ENCODE results near the gene HIC2.
"Not testable (repeated sequence)": the region's sequence is repeated elsewhere in the genome, so short reads cannot be mapped to it uniquely, and the experiment has no call there.

DNA sequence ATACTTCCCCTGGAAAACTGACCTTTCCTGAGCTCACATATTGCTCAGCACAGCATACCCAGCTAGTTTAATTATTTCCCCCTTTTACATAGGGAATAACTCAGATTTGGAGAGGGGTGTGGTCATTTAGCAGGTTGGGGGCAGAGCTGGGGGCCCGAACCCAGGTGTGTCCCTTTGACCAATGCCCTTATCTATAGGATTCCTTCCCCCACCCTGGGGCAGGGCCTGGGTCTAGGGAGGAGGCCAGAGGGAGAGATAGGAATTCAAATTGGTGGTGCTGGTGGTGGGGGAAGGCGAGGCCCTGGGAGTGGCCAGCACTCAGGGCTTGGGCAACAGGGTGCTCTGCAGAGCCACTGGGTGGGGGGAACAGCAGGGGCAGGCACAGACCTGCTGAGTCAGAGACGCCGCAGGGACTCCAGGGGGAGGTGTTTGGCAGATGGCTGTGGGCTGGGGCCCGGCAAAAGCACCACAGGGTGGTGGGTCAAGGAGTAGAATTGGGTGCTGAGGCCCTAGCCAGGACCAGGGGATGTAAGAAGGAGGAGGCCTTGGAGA lies 14.3 kb upstream of the HIC2 start:
- not testable (repeated sequence) for TF ChIP-seq SRSF1 (optimal IDR thresholded peaks at IDR 0.05; ENCODE audit: low read depth, low read length); RORA (CRISPR knock-in tag; IDR thresholded peaks at IDR 0.05); RELA (CRISPR knock-in tag; IDR thresholded peaks at IDR 0.05); GABPB1 (CRISPR knock-in tag; IDR thresholded peaks at IDR 0.05); EED (CRISPR knock-in tag; IDR thresholded peaks at IDR 0.05)
- TF ChIP-seq, protein P1, sequence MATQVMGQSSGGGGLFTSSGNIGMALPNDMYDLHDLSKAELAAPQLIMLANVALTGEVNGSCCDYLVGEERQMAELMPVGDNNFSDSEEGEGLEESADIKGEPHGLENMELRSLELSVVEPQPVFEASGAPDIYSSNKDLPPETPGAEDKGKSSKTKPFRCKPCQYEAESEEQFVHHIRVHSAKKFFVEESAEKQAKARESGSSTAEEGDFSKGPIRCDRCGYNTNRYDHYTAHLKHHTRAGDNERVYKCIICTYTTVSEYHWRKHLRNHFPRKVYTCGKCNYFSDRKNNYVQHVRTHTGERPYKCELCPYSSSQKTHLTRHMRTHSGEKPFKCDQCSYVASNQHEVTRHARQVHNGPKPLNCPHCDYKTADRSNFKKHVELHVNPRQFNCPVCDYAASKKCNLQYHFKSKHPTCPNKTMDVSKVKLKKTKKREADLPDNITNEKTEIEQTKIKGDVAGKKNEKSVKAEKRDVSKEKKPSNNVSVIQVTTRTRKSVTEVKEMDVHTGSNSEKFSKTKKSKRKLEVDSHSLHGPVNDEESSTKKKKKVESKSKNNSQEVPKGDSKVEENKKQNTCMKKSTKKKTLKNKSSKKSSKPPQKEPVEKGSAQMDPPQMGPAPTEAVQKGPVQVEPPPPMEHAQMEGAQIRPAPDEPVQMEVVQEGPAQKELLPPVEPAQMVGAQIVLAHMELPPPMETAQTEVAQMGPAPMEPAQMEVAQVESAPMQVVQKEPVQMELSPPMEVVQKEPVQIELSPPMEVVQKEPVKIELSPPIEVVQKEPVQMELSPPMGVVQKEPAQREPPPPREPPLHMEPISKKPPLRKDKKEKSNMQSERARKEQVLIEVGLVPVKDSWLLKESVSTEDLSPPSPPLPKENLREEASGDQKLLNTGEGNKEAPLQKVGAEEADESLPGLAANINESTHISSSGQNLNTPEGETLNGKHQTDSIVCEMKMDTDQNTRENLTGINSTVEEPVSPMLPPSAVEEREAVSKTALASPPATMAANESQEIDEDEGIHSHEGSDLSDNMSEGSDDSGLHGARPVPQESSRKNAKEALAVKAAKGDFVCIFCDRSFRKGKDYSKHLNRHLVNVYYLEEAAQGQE (IDR thresholded peaks at IDR 0.05; ENCODE audit: borderline replicate concordance in 1 of 2, low read depth in 1 of 2, low read length in 2 of 2), result not testable (repeated sequence)
- TF ChIP-seq, protein P2, sequence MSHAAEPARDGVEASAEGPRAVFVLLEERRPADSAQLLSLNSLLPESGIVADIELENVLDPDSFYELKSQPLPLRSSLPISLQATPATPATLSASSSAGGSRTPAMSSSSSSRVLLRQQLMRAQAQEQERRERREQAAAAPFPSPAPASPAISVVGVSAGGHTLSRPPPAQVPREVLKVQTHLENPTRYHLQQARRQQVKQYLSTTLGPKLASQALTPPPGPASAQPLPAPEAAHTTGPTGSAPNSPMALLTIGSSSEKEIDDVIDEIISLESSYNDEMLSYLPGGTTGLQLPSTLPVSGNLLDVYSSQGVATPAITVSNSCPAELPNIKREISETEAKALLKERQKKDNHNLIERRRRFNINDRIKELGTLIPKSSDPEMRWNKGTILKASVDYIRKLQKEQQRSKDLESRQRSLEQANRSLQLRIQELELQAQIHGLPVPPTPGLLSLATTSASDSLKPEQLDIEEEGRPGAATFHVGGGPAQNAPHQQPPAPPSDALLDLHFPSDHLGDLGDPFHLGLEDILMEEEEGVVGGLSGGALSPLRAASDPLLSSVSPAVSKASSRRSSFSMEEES (CRISPR knock-in tag; IDR thresholded peaks at IDR 0.05), result not testable (repeated sequence)

Data from HepG2 (cell line).